ENCODE results near the gene NCEH1. TPM values are rescaled to one million over a fixed set of nuclear protein-coding genes. Genes with fewer than 3 reads are reported as not detected.

The NCEH1 gene
- total and polyA plus RNA-seq, 4 donors = 1.1 to 32.3 (median 2.5) TPM

- H3K9ac ChIP-seq (ENCODE audit: low read depth in 1 of 2, low read length in 2 of 2) = no peak overlapping the region
- H3K27ac ChIP-seq (ENCODE audit: low read depth in 1 of 2, low read length in 2 of 2) = no peak overlapping the region
- H3K9me3 ChIP-seq (ENCODE audit: control insufficient read depth in 4 of 4, low read length in 3 of 4) = no peaks in the 10 kb centered on the region
- WGBS = 90% methylated on average over 3 of the region's 3 CpGs
- DNase-seq (ENCODE audit: low spot score) = no peak
- no peaks in the 10 kb centered on the region for H3K27me3 ChIP-seq (ENCODE audit: control insufficient read depth in 4 of 4, insufficient read depth in 4 of 4, low read length in 3 of 4)
- TF ChIP-seq GABPA (IDR thresholded peaks at IDR 0.05 in 1 of 2, conservative IDR thresholded peaks at IDR 0.05 in 1 of 2) (no peak), HNF4G (IDR thresholded peaks at IDR 0.05) (no peak), EGR1 (IDR thresholded peaks at IDR 0.05; ENCODE audit: low read depth in 2 of 2) (no peak), JUND (IDR thresholded peaks at IDR 0.05) (no peak), YY1 (IDR thresholded peaks at IDR 0.05) (no peak), SP1 (IDR thresholded peaks at IDR 0.05) (no peak), TAF1 (conservative IDR thresholded peaks at IDR 0.05) (no peak), REST (IDR thresholded peaks at IDR 0.05) (no peak), FOXA2 (IDR thresholded peaks at IDR 0.05) (no peak), HNF4A (conservative IDR thresholded peaks at IDR 0.05) (no peak), ZBTB33 (IDR thresholded peaks at IDR 0.05) (no peak), NR2F2 (IDR thresholded peaks at IDR 0.05) (no peak), ATF3 (IDR thresholded peaks at IDR 0.05) (no peak), CTCF (IDR thresholded peaks at IDR 0.05; ENCODE audit: low read depth, low read length, missing input control) (no peak), RAD21 (IDR thresholded peaks at IDR 0.05) (no peak)
- H3K4me3 ChIP-seq (ENCODE audit: low read depth in 1 of 3, low read length in 3 of 3) = no peak overlapping the region
- peaks cover 0 to 1% (median 0%) of the 10 kb centered on the region in 4 donors for H3K36me3 ChIP-seq (ENCODE audit: control insufficient read depth in 4 of 4, insufficient read depth in 3 of 4, low read depth in 1 of 4, low read length in 3 of 4)
- H3K4me1 ChIP-seq (ENCODE audit: control insufficient read depth in 4 of 4, insufficient read depth in 4 of 4, low read length in 3 of 4) = no peaks in the 10 kb centered on the region
These were observed 9.1 kb downstream of the NCEH1 start for GRCh38 chr3:172701751-172702150.

- Histone ChIP-seq H3K27ac (ENCODE audit: low read depth in 1 of 2, low read length in 2 of 2) (no peak overlapping the region), H3K9me3 (ENCODE audit: control insufficient read depth in 4 of 4, low read length in 3 of 4) (no peaks in the 10 kb centered on the region), H3K4me3 (ENCODE audit: low read depth in 1 of 3, low read length in 3 of 3) (no peak overlapping the region), H3K9ac (ENCODE audit: low read depth in 1 of 2, low read length in 2 of 2) (no peak overlapping the region), H3K27me3 (ENCODE audit: control insufficient read depth in 4 of 4, insufficient read depth in 4 of 4, low read length in 3 of 4) (no peaks in the 10 kb centered on the region), H3K4me1 (ENCODE audit: control insufficient read depth in 4 of 4, insufficient read depth in 4 of 4, low read length in 3 of 4) (peaks cover 0 to 3% (median 0%) of the 10 kb centered on the region in 4 donors), H3K36me3 (ENCODE audit: control insufficient read depth in 4 of 4, insufficient read depth in 3 of 4, low read depth in 1 of 4, low read length in 3 of 4) (peaks cover 0 to 1% (median 0%) of the 10 kb centered on the region in 4 donors)
- no peak for DNase-seq (ENCODE audit: low spot score)
- TF ChIP-seq TAF1 (conservative IDR thresholded peaks at IDR 0.05) (no peak), FOXA2 (IDR thresholded peaks at IDR 0.05) (no peak), CTCF (IDR thresholded peaks at IDR 0.05; ENCODE audit: low read depth, low read length, missing input control) (no peak), EGR1 (IDR thresholded peaks at IDR 0.05; ENCODE audit: low read depth in 2 of 2) (no peak), YY1 (IDR thresholded peaks at IDR 0.05) (no peak), HNF4A (conservative IDR thresholded peaks at IDR 0.05) (no peak), SP1 (IDR thresholded peaks at IDR 0.05) (no peak)
- WGBS = 98% methylated on average over 1 of the region's 1 CpG
These were observed 9.9 kb downstream of the NCEH1 start for GRCh38 chr3:172700936-172701455.

All from liver (tissue), 9 donors.